NCI-H460 (cell line): ENCODE data around the gene DNAJC25. TPM values are rescaled to one million over a fixed set of nuclear protein-coding genes. Genes with fewer than 3 reads are reported as not detected.
"Not testable (repeated sequence)": the region's sequence is repeated elsewhere in the genome, so short reads cannot be mapped to it uniquely, and the experiment has no call there.

Experiments used
- DNase-seq: peaks from one replicate; pipeline ENCODE4 v3.0.0-alpha.2; 2016; ENCODE audit warnings: low read depth; ENCODE audit errors: extremely low read depth
- polyA plus RNA-seq: library from polyadenylated mRNA; depleted of rRNA; stranded (reverse); fragments of >200 nt; gene quantifications from 2 replicates; pipeline ENCODE4 v1.2.3, GENCODE V29; 2014; cell fraction: nucleus; rRNA removed
- total RNA-seq: library from RNA; depleted of rRNA; stranded (reverse); fragments of >200 nt; shearing (Covaris generic); gene quantifications from 2 replicates; pipeline ENCODE4 v1.2.3, GENCODE V29; 2014; rRNA removed

DNAJC25 gene
- 10.5 and 12.0 TPM in 2 replicates for total RNA-seq
- 13.2 and 16.9 TPM in 2 replicates for polyA plus RNA-seq

DNA sequence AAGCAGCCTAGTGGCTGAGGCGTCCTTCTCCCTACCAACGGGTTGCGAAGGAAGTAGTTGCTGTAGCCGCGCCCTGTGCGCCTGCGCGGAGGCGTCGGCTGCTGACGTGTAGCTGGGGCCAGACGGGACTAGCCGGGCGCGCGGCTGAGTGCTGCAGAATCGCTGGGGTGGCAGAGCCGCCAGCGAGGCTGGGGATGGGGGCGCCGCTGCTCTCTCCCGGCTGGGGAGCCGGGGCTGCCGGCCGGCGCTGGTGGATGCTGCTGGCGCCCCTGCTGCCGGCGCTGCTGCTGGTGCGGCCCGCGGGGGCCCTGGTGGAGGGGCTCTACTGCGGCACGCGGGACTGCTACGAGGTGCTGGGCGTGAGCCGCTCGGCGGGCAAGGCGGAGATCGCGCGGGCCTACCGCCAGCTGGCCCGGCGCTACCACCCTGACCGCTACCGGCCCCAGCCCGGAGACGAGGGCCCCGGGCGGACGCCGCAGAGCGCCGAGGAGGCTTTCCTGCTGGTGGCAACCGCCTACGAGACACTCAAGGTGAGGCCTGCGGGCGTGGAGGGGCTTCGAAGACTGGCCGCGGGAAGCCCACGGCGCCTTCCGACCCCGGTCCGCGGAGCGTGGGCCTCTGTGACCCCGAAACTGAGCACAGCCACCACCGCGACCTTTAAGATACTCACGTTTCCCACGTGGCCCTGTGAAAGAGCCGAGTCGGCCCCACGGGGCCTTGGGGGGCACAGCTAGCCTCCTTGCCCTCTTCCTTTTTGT lies at the start of gene DNAJC25:
Gene DNAJC25 (plus strand): TSS at position 121 of the 758 bp plus-strand sequence. CDS start 74 bp downstream, at position 195.
- peak; percentile 98 for DNase-seq

DNA sequence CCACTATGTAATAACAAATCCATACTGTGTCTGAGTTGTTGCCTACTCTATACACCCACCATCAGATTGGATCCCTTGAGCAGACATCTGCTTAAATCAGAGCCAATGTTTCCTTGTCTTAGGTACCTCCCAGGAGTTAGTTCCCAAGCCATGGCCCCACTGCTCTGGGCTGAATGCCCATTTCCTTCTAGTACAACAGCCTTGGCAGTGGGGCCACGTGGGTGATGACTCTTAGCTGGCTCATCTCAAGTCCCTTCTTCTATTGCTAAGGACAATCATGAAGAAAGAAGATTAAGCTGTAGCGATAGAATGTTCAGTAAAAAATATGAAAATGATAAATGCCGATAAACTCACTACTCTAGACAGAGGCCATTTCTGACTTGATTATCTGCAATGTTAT lies 48.2 kb upstream of the DNAJC25 start:
- no peak for DNase-seq

DNA sequence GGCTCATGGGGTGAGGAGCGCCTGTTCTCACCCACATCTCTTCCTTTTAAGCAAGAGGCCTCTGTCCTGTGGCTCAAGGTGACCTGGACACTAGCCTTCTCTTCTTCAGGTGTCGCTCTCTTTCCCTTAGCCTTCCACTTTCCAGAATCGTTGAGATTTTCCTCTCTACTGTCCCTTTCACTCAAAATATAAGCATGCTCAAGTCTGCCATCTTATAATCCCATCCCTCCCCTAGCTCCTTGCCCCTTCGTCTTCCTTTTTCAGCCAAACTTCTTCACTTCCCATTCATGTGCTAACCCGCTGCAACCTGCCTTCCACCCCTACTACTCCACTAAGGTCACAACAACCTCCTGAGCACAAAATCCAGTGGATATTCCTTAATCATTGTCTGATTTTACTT lies 44.8 kb upstream of the DNAJC25 start:
- no peak for DNase-seq

DNA sequence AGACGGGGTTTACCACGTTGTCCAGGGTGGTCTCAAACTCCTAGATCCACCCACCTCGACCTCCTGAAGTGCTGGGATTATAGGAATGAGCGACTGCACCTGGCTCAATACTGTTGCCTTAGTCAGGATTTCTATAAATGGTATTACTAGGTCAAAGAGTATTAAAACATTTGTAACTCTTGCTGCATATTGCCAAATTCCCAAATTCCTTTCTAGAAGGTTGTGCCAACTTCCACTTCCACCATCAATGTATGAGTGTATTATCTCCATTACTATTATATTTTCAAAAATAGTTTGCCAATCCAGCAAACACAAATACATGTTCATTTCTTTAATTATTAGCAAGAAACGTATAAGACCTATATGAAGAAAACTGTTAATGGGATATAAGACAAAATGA lies 42.3 kb upstream of the DNAJC25 start:
- DNase-seq, result no peak

DNA sequence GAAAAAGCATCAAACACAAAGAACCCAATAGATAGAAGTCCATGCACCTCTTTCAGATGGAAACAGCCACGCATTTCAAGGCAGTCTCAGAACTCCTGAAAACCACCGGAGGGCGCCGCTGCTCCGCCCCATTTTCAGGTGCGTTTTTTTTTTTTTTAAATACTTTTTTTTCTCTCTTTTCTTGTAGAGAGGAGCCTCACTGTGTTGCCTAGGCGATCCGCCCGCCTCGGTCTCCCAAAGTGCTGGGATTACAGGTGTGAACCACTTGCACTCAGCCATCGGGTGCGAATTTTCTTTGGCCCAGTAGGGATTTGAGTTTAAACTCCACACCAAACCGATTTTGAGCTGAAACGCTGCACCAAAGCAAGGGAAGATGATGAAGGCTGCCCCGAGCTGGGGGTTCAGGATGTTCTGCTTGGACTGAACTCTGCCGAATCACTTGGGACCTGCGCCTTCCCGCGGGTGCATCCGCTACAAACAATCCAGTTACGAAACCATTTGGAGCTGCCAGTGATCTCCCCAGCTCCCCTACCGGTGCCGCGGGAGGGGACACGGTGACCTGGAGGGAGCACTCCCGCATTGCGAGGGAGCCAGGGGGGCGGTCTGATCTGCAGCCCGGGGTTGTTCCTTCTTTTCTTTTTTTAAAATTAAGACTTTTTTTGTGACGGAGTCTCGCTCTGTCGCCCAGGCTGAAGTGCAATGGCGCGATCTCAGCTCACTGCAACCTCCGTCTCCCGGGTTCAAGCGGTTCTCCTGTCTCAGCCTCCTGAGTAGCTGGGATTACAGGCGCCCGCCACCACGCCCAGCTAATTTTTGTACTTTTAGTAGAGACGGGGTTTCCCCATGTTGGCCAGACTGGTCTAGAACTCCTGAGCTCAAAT lies 33.0 kb upstream of the DNAJC25 start:
- DNase-seq, result no peak

DNA sequence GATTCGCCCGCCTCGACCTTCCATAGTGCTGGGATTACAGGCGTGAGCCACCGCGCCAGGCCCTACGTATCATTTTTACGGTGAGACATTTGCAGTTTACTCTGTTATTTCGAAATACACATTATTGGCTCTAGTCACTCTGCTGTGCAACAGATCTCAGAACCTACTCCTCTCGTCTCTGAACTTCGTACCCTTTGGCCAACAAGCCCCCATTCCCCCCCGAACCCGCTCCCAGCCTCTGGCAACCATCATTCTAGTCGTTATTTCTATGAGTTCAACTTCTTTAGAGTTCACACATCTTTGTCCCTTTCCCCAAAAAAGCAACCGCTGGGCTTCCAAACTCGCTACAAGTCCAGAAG lies 32.4 kb upstream of the DNAJC25 start:
- no peak for DNase-seq

DNA sequence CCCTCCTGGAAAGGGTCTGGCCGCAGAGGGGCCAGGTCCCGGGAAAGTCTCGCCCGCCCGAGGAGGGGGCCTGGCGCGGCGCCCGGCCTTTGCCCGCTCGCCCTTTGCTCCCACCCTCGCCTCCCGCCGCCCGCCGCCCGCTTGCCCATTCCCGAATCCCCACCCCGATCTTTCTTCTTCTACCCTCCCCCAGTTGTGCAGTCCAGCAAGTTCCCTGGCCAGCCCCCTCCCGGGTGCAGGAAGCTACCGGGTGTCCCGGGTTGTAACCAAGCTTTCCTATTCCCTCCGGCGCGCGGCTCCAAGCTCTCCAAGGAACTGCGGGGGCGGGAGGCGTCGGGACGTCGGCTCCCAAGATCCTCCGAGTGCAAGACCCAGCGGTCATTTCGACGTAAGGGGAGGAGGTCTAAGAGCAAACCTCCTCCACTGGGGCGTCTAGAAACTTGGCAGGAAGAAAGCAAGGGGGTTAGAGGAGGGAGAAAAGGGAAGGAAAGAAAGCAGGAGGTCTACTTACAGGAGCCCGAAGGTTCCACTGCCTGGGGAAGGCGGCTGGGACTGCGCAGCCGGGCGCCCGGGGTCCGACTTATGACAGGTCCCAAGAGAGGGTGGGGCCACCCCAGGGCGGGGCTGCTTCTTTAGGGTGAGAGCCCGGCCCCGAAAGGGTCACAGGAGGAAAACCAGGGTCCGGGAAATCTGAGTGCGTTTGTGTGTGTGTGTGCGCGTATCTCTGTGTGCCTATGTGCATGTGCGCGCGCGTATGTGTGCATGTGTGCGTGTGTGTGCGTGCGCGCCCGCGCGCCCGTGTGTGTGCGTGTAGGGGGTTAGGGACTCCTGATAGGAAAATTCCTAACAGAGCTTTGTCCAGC lies 31.8 kb upstream of the DNAJC25 start, which contains the start of gene PTGR1:
Gene PTGR1 (minus strand): TSS at position 556 of the 863 bp plus-strand sequence. CDS start 2,225 bp downstream, outside the sequence.
- DNase-seq, result peak; percentile 82

DNA sequence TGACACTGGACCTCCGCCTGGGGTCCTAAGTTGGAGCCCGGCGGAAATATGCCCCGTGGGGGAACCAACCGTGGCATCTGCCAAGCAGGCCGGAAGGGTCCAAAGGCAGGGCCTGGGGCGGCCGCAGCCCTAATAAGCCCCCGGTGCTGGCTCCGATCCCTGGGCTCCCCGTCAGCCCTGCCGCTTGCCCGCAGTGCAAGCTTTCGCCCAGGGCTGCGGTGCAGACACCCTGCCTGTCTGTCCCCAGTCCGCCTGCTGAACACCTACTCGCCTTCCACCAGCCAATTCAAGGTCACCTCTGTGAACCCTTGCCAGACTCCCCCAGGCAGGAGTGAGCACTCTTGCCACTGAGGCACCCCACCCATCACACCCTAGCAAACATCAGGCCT lies 31.2 kb upstream of the DNAJC25 start:
- DNase-seq, result no peak

DNA sequence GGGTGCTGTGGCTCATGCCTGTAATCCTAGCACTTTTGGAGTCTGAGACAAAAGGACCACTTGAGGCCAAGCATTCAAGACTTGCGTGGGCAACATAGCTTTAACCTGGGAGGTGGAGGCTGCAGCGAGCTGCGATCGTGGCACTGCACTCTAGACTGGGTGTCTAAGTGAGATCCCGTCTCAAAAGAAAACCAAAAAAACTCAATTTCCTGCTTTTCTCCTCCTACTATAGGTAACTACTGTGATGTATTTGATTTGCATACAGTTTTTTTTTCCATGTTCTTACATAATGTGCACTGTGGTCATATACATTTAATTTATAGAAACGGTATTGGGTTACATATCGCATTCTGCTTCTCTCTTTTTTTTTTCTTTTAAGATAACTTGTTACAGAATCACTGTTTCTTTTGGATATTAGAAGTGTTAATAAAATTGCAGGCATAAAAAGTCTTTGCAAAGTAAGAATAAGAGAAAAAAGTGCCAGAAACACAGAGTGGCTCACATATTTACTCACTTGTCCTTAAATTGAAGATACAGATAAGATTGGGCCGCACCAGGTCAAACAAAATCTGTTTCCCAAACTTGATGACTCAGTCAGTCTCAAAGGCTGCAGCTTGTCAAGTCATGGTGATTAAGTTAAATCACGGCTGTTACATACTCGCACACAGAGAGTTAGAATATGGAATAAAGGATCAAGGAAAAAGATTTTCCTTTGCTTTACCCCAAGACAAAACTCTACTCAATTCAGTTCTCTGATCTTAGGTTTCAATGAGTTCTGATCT lies 29.7 kb upstream of the DNAJC25 start:
- peak; percentile 96 for DNase-seq

DNA sequence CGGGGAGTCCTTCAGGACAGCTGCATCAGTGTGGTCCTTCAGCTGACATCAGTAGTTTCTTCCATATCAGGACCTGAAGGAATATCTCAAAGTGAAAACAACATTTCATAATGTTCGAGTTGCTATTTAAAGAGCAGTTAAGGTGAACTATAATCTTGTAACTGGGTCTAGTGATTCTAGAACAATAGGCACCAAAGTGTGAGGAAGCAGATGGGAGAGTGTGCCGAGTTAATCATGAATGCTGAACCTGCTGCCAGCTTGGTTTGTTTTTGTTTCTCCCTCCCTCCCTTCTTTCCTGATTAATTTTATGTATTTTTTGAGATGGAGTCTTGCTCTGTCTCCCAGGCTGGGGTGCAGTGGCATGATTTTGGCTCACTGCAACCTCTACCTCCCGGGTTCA lies 28.1 kb upstream of the DNAJC25 start:
- no peak for DNase-seq

DNA sequence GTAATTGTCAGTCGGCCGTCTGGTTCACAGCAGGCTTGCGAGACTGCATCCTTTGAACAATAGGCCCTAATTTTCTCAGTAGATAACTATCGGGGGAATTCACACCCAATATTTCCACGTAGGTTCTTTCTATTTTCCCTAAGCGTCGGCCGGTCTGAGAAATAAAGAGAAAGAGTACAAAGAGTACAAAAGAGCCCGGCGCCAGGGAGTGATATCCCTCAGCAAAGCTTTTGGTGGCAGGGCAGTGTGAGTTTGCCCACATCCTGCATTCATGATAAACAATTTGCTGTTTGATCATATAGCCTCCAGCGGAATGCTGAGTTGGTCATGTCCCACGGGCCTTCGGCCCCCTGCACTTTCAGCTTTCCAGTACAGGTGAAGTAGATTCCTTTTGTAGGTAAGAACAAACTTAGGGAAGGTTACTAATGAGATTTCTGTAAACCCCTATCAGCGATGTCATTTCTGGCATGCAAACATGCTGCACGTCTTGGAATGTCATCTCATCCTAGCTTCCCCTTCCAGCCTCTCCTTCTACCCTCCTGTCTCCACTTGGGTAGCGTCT lies 27.0 kb upstream of the DNAJC25 start:
- no peak for DNase-seq

DNA sequence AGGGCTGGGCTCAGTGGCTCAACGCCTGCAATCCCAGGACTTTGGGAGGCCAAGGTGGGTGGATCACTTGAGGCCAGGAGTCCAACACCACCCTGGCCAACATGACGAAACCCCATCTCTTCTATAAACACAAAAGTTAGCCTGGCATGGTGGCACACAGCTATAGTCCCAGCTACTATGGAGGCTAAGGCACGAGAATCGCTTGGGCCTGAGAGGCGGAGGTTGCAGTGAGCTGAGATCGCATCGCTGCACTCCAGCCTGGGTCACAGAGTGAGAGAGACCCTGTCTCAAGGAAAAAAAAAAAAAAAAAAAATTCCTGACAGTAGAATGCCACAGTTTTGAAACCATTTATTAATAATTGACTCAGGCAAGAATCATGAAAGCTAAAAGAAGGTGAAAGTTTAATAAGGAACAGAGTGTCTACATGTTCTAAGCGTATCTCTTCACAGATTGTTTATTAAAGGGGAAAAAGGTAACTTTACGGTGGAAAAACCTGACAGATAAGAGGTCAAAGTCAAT lies 26.0 kb upstream of the DNAJC25 start:
- DNase-seq, result no peak

DNA sequence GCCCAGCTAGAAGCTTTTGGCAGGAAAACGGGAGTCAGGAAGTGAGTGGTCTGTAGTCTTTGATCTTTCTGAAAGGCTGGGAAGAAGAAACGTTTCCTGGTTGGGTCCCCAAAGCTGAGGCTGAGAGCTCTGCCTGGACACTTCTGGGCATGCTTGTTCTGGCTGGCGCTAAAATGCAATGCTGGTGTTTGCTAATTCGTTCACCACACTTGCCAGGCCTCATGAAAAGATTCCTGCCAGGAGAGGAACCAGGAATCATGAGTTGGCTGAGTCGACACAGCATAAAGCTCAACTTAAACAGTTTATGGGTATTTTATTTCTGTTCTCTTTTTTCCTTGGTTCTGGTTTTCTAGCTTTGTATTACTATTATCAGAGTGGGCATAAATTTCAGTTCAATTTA lies 21.0 kb upstream of the DNAJC25 start:
- DNase-seq, result no peak

DNA sequence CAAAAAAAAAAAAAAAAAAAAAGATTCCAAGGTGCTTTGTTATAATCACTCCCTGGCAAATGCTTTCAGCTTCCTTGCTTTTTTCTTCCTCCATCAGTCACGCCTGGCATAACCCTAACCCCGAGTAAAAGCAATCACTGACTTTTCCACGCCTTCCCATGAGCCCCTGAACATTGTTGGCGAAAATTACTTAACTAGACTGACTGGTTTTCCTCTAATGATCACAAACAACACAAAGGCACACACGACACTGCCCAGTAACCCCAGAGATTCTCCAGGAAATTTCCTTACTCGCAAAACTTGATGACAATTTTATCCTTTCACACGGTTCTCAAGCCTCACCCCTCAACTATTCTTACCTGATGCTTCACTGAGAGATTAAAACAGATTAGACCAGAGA lies 20.3 kb upstream of the DNAJC25 start:
- no peak for DNase-seq

DNA sequence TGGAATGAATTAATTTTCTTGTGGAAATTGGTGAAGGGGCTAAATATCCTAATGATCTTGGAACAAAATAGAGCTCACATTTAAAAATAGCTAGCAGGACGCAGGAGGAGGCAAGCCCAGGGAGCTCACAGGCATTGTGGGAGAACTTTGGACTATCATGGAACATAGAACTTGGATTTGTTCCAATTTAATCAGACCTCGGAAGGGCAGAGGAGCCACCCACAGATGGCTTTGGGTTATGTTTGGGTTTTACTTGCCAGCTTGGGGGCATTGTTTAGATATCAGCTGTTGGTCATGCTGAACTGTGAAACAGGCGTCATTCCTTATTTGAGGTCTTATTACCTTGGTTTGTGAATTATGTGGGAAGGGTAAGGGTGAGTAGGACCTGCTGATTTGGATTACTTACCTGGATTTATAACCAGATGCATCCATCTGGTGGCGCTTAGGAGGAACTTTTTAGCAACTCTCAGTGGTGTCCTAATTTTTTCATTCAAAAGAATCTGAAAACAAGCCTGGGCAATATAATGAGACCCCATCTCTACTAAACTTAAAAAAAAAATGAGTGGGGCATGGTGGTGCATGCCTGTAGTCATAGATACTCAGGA lies 17.6 kb upstream of the DNAJC25 start:
- no peak for DNase-seq

DNA sequence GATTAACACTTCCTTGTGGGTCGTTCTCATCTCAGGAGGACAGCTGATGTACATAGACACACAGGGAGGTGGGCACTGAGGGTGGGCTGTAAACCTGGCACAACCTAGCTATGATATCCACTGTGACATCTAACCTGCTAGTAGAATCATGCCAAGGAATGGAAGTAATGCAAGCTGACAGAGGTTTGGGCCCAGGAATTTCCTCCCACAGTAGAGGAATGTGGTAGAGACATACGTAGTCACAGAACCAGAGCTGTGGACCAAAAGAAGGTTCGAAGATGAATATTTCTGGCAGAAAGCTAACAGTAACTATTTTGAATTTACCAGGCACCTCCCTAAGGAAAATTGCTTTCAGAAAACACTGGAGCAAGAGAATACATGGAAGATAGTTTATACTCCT lies 15.2 kb upstream of the DNAJC25 start:
- no peak for DNase-seq

DNA sequence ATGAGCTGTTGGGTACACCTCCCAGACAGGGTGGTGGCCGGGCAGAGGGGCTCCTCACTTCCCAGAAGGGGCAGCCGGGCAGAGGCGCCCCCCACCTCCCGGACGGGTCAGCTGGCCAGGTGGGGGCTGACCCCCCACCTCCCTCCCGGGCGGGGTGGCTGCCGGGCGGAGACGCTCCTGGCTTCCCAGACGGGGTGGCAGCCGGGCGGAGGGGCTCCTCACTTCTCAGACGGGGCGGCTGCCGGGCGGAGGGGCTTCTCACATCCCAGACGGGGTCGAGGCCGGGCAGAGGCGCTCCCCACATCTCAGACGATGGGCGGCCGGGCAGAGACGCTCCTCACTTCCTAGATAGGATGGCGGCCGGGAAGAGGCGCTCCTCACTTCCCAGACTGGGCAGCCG lies 13.8 kb upstream of the DNAJC25 start:
- not testable (repeated sequence) for DNase-seq

DNA sequence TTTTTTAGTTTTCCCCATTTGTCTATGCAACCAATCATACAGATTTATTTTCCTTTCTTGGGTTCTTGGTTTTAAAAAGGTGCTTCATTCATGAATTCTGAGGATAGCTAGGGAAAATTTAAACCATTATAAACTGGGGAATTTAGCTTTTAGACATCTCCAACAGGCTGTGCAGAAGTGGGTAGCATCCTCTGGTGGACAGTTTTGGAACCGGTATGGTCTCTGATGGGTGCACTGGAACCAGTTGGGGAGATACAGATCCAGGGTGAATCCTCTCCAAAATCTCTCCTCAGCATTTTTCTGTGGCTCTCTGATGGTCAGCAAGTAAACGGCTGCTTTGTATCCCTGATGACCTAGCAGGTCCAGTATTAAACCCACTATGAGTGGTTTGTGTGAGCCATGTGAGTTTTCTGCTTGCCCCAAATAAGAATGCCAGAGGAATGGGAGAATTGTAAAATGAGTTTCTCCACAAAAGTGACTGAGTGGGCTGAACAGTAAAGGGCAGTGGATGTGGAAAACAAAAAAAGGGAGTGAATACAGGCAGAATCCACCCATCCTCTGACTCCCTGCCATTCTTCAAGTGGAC lies 9.1 kb upstream of the DNAJC25 start:
- peak; percentile 53 for DNase-seq

DNA sequence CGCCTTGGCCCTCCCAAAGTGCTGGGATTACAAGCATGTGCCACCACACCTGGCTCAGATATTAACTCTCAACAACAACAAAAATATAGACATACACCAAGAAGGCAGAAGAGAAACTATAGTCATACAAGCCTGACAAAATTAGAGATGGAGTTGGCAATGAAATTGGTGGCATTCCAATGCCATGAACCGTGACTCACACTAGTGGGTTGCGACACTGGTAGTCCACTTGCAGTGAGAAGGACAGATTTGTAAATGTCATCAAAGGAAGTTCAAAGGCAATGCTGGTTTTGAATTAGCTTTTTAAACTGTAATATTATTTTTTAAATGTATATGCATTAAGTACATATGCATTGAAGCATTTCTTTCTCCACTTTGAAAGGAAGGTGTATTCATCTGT lies 8.5 kb upstream of the DNAJC25 start:
- DNase-seq, result peak; percentile 78
